BJ (cell line): ENCODE data around the gene PHPT1. TPM values are rescaled to one million over a fixed set of nuclear protein-coding genes. Genes with fewer than 3 reads are reported as not detected.

Experiments used
- CTCF ChIA-PET: fragments of 350-600 bp; formaldehyde crosslinking; extraction: SDS; loops from one replicate; lab custom pipeline; 2021; ENCODE audit warnings: antibody characterized with exemption, inconsistent platforms; lab: Yijun Ruan, JAX
- POLR2A ChIA-PET: fragments of 300-600 bp; sonication (Branson Sonifier 250); formaldehyde crosslinking; extraction: SDS; loops from one replicate; lab custom pipeline; 2021; ENCODE audit warnings: antibody characterized with exemption; lab: Charles Lee
- DNase-seq: peaks from one replicate; pipeline ENCODE4 v3.0.0-alpha.2; 2011; ENCODE audit warnings: low read depth
- H3K27me3 ChIP-seq: 2 replicates; pipeline ENCODE4 v1.6.0; 2011; ENCODE audit warnings: low read length; ENCODE audit not compliant: control insufficient read depth, insufficient read depth
- H3K36me3 ChIP-seq: 2 replicates; pipeline ENCODE4 v1.5.1; 2011; ENCODE audit warnings: low read length; ENCODE audit not compliant: control insufficient read depth, insufficient read depth
- H3K4me3 ChIP-seq: 2 replicates; pipeline ENCODE4 v1.5.1; 2011; ENCODE audit warnings: low read depth, mild to moderate bottlenecking, control low read depth, low read length
- polyA plus RNA-seq: library from polyadenylated mRNA; depleted of rRNA; stranded (reverse); fragments of >200 nt; gene quantifications from 2 replicates; pipeline ENCODE4 v1.2.3, GENCODE V29; 2011
- TF ChIP-seq, protein P1 (sequence below): IDR thresholded peaks from 2 replicates; pipeline ENCODE4 v1.5.1; 2011; ENCODE audit warnings: low read depth, mild to moderate bottlenecking, control low read depth, inconsistent platforms, low read length, moderate library complexity; ENCODE audit not compliant: insufficient read depth

Gene PHPT1
- polyA plus RNA-seq, 1 experiment: 233 TPM

DNA sequence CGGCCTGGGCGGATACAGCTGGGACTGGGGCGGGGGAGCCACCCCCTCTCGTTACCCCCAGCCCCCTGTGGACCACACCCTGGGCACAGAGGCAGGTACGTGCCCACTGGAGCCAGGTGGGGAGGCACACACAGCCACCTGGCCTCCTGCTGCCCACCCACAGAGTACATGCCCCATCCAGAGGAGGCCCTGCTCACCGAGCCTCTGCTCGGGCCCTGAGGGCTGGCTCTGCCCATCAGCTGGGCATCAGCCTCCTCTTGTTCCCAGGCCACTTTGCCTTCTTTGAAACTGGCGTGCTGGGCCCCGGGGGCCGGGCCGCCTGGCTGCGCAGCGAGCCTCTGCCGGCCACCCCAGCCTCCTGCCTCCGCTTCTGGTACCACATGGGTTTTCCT is 9.2 kb downstream of the PHPT1 start:
- ChIA-PET CTCF (interaction anchor here (0.6 to 1.9 kb wide), 2 partner anchors 15 to 66 kb away, joined by 3 to 6 read pairs; no protein-coding TSS in a partner anchor), POLR2A (no interaction called here)
- H3K4me3 ChIP-seq: no peak overlapping the region
- H3K27me3 ChIP-seq: no peaks in the 10 kb centered on the region
- H3K36me3 ChIP-seq: peaks cover 23% of the 10 kb centered on the region
- no peak for DNase-seq
- TF ChIP-seq, protein P1, sequence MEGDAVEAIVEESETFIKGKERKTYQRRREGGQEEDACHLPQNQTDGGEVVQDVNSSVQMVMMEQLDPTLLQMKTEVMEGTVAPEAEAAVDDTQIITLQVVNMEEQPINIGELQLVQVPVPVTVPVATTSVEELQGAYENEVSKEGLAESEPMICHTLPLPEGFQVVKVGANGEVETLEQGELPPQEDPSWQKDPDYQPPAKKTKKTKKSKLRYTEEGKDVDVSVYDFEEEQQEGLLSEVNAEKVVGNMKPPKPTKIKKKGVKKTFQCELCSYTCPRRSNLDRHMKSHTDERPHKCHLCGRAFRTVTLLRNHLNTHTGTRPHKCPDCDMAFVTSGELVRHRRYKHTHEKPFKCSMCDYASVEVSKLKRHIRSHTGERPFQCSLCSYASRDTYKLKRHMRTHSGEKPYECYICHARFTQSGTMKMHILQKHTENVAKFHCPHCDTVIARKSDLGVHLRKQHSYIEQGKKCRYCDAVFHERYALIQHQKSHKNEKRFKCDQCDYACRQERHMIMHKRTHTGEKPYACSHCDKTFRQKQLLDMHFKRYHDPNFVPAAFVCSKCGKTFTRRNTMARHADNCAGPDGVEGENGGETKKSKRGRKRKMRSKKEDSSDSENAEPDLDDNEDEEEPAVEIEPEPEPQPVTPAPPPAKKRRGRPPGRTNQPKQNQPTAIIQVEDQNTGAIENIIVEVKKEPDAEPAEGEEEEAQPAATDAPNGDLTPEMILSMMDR: no peak

DNA sequence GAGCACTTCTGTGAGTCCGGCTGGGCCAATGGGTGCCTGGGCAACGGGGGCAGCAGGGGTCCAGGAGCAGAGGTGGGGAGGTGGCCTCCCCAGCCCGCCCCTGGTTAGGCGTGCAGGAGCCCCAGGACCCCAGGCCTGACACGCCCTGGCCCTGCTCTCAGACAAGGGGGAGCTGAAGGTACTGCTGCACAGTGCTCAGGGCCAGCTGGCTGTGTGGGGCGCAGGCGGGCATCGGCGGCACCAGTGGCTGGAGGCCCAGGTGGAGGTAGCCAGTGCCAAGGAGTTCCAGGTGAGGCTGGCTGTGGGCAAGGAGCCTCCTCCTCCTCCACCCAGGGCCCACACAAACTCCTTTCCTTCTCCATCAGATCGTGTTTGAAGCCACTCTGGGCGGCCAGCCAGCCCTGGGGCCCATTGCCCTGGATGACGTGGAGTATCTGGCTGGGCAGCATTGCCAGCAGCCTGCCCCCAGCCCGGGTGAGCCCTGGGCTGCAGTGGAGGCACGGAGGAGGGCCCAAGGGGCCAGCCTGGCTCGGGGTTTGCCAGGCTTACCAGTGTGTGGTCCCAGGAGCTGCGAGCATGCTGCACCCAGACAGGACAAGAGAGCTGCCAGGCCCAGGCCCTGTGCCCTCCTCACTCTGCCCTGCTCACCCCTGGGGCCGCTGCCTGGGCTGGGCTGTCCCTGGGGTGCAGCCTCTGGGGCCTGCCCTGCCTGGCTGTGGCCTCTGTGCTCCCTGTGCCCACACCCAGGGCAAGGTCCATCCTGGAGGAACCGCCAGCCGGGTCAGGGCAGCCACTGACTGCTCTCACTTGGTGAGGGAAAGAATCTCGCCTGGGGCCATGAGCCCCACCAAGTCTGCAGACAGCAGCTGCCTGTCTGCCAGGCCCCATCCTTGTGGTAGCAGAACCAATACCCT is 9.9 kb downstream of the PHPT1 start:
- DNase-seq: no peak
- POLR2A ChIA-PET: no interaction called here

DNA sequence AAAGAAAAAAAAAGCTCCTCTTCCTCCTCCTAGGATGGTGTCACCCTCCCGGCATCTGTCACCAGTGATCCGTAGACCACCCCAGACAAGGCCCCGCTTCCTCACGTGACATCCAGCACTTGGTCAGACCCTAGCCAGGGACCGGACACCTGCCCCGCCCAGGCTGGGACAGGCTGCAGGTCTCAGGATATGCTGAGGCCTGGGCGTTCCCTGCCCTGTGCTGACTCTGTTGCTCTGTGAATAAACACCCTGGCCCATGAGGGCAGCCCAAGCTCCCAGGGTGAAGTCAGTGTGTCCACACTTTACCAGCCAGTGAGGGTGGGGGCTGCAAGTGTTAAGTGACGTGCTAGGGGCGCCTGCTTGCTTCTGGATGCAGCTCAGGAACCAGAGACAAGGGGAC is 11.3 kb downstream of the PHPT1 start:
- TF ChIP-seq, protein P1: no peak
- H3K4me3 ChIP-seq: no peak overlapping the region
- CTCF ChIA-PET: interaction anchor here (0.5 to 1.3 kb wide), 3 partner anchors 10 to 27 kb away, joined by 3 to 4 read pairs (median 3); no protein-coding TSS in a partner anchor
- no peaks in the 10 kb centered on the region for H3K27me3 ChIP-seq
- POLR2A ChIA-PET: no interaction called here
- H3K36me3 ChIP-seq: peaks cover 27% of the 10 kb centered on the region
- DNase-seq: no peak

More for the DNA sequence above, 9.9 kb downstream of the PHPT1 start:
- Histone ChIP-seq H3K27me3 (no peaks in the 10 kb centered on the region), H3K36me3 (peaks cover 27% of the 10 kb centered on the region), H3K4me3 (no peak overlapping the region)
- TF ChIP-seq, protein P1: no peak
- CTCF ChIA-PET: interaction anchor here (0.6 to 1.9 kb wide), 2 partner anchors 15 to 65 kb away, joined by 3 to 6 read pairs; no protein-coding TSS in a partner anchor

DNA sequence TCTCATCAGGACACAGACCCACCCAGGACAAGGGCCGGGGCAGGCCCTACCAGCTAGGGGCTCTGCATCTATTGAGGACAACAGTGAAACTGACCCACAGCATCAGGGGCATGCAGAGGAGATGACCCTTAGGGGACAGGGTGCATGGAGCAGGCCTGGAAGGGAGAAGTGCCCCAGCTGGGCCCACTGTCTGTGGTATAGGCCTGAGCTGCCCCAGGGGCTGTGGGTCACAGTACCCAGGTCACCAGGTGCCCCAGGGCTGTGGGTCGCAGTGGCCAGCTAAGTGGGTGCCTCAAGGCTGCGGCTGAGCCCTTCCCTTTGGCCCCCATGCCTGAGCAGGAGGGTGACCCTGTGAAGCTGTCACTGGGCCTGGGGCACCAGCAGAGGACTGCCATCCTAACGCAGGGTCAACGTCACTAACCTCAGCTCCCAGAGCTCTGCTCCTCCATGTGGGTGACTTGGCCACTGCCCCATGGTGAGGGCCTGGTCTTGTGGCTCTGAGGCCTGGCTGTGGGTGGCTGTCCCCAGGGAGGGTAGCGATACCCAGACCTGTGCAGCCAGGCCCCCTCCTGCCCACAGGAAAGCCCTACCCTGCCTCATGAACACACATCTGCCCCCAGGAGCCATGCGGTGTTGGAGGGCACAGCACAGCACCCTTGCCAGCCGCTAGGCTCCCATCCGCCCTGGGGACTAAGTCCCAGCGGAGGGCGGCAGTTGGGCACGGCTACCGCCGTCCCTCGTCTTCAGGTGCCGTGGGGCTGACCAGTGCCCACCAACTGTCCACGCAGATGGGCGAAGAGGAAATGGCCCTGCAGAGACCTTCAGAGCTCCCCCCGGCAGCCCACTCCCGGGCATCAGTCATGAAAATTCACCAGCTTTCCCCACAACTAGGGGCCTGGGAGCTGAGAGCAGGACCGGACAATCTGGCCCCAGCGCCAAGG is 12.0 kb downstream of the PHPT1 start:
- DNase-seq: no peak
- Histone ChIP-seq H3K36me3 (peaks cover 27% of the 10 kb centered on the region), H3K27me3 (no peaks in the 10 kb centered on the region), H3K4me3 (no peak overlapping the region)
- CTCF ChIA-PET: interaction anchor here (0.5 to 1.3 kb wide), 3 partner anchors 11 to 28 kb away, joined by 3 to 4 read pairs (median 3); no protein-coding TSS in a partner anchor
- TF ChIP-seq, protein P1: no peak
- POLR2A ChIA-PET: no interaction called here
